ENCODE measurements around the gene CTTN. TPM values are rescaled to one million over a fixed set of nuclear protein-coding genes. Genes with fewer than 3 reads are reported as not detected.
A peak's percentile ranks its signal among the peaks of the same experiment; 100 is the strongest.
"Not testable (repeated sequence)": the region's sequence is repeated elsewhere in the genome, so short reads cannot be mapped to it uniquely, and the experiment has no call there.

Gene CTTN
- polyA plus RNA-seq, 4 donors = 144 to 175 (median 155) TPM

DNA sequence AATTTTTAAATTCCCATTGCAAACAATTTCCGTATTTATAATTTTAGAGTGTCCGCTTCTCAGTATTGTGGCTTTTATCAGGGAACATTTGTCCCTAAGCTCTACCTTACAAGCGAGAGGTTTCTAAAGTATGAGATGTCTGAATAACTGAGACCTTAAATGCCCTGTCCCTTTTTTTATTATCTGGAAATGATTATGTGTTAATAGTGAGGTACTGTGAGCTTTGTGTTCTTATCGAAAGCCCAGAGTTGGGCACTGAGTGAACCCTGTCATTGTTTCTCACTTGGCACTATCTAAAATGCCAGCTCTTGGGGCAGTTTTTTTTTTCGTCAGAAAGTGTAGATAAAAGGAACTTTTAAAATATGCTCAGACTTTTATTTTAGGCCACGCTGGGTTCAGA, 9.5 kb downstream of the CTTN start:
- DNase-seq (ENCODE audit: low read depth in 4 of 4, low spot score in 3 of 4) = no peak

DNA sequence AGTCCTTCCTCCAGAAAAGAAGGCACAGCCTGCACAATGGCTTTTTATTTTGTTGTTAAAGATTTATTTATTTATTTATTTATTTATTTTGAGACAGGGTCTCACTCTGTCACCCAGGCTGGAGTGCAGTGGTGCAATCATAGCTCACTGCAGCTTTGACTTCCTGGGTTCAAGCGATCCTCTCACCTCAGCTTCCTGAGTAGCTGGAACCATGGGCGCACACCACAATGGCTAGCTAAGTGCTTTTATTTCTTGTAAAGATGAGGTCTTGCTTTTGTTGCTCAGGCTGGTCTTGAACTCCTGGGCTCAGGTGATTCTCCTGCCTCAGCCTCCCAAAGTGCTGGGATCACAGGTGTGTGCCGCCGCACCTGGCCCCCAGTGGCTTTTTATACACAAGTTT, 10.0 kb downstream of the CTTN start:
- DNase-seq (ENCODE audit: low read depth in 4 of 4, low spot score in 3 of 4) = not testable (repeated sequence)

DNA sequence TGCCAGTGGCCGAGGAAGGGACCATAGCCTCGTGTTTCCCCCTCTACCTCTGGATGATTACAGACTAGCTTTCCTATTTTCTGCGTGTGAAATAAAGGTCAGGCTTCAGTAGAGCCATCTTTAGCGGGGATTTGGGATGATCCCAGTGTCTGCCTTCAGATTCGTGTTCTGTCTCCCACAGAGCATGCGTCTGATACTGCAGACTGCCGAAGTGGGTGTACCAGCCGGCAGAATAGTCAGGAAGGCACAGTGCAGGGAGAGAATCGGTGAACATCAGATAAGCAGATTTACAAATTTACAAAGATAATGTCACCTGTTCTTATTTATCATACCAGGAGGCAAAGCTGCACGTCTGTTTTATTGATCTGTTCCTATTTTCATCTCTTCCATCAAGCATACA, 11.1 kb downstream of the CTTN start:
- no peak for DNase-seq (ENCODE audit: low read depth in 4 of 4, low spot score in 3 of 4)

DNA sequence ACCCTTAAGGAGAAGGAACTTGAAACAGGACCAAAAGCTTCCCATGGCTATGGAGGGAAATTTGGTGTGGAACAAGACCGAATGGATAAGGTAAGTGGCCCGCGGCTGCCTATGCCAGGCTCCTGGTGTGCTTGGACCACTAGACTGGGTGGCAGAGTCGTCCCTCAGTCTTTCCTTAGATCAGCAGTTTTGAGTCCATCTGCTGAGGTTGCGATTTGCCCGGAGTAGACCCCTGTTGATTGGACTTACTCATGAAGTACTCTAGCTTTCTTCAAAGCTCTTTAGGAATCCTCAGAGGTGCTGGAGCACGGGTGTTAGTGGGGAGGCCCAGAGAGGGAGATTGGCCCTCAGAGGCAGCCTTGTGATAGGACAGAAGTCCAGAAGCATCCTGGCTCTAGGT, 11.5 kb downstream of the CTTN start:
- no peak for DNase-seq (ENCODE audit: low read depth in 4 of 4, low spot score in 3 of 4)

DNA sequence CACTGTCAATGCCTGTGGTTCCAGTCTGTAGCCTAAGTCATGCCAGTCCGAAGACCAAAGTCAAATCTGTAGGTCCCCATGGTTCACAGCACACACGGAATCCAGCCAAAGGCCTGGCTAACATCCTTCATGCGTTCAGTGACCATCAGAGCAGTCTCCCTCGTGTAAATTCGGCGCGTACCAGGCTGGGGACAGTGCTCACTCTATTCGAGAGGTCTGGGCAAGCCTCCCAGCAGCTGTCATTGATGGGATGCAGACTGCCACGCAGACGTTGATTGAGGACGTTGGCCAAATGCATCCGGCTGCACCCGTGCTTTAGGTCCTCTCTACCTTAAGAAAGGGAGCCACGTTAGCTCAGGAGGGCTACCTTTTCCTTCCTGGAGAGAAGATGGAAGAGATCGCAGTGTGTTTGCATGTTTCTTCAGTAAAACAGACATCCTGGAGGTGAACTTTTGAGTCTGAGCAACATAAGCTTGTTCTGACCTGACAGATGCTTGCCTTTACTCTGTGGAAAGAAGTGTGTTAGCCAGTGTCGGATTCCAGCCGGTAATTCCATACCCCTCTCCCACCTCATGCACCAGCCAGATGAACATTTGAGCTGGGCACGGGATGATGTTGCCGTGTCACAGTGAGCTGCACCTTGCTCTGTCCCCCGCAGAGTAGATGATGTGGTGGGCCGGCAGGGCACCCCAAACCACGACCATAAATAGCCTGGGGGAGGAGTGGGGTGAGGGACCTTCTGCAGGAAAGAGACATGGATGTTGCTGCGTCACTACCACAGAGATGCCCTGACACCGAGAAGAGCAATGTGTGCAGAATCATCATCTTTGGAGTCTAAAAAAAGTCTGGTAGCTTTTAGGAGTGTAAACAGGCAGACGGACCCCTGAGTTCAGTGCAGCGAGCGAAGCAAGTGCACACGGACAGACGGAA, 12.2 kb downstream of the CTTN start:
- peak in 1 of 4 donors; percentile 37 for DNase-seq (ENCODE audit: low read depth in 4 of 4, low spot score in 3 of 4)

DNA sequence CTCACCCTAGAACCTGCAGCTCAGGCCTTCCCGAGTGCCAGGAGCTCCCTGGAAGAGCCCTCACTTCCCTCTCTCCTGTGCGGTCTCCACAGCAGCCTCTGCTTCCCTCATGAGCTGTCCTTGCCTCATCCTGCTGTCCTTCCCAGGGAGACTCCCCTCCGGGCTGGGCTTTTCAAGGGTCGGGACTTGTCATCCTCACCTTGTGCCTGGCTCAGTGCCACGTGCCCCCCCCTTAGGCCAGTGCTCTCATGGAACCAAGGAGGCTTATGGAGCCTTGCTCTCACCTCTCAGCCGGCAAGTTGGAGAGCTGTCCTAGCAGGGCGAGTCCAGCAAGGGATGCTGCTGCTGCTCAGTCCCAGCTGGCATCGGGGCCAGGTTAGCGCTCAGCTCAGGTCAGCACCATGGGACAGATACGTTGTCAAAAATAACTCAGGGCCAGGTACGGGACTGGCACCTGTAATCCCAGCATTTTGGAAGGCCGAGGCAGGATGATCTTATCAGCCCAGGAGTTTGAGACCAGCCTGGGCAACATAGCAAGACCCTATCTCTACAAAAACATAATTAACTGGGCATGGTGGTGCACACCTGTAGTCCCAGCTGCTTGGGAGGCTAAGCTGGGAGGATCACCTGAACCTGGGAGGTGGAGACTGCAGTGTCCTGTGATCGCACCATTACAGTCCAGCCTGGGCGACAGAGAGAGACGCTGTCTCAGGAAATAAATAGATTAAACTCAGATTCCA, 13.6 kb downstream of the CTTN start:
- DNase-seq (ENCODE audit: low read depth in 4 of 4, low spot score in 3 of 4) = no peak

DNA sequence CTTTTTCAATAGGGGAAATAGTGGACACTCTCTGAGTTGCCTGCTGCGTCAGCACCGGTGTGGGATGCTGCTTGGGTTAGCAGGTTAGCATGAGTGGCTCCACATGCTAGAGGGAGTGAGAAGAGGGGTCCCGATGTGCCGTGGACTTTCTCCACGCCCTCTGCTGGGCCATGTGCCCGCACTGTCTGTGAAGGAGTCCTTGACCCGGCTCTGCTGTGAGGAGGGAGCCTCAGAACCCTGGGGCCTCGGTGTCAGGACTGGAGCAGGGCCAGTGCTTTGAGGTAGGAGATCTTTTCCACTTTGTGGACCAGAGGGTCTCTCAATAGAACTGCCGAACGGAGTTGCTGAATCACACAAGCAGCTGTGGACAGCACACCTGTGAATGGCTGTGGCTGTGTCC, 14.8 kb downstream of the CTTN start:
- no peak for DNase-seq (ENCODE audit: low read depth in 4 of 4, low spot score in 3 of 4)

DNA sequence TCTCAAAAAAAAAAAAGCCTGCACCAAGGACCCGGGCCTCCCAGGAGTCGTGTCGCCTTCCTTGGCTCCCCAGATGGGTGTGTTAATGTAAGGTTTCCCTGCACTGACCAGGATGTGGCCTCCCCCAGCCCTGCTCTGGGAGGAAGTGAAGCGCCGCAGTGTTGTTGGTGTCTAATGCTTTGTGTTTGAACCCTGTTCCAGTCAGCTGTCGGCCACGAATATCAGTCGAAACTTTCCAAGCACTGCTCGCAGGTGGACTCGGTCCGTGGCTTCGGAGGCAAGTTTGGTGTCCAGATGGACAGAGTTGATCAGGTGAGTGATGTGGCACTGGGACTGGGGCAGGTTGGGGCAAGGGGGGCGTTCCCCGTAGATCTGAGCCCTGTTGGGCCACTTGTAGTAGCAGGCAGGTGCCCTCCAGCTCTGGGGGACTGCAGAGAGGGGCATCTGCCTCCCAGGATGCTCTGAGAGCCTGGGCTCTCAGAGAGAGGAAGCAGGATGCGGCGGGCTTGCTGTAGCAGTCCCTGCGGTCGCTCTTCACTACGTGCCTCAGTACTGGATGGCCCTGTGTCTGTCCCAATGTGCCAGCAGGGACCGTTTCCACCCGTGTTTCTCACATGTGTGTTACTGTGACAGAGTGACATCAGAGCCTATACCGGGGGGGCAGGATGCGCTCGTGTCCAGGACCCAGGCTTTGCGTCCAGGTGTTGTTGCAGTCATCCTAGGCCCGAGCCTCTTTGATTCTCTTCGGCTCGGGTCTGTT, 16.2 kb downstream of the CTTN start:
- DNase-seq (ENCODE audit: low read depth in 4 of 4, low spot score in 3 of 4) = no peak

DNA sequence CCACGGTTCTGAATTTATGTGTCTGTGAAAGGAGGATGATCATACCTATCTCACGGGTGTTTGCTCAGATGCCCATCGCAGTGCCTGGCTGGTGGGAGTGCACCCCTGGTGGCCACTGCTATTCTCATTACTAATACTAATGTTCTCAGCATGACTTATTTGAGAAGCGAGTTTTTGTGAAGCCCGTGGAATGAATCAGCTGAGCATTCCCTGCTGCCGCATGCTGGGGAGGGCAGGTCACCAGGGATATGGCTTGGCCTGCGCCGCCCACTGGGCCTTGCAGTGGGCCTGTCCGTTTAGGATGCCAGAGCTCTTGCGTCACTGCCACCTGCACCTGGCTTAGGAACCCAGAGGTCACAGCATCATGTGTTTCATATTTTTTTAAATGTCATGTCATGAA, 16.9 kb downstream of the CTTN start:
- DNase-seq (ENCODE audit: low read depth in 4 of 4, low spot score in 3 of 4) = no peak

DNA sequence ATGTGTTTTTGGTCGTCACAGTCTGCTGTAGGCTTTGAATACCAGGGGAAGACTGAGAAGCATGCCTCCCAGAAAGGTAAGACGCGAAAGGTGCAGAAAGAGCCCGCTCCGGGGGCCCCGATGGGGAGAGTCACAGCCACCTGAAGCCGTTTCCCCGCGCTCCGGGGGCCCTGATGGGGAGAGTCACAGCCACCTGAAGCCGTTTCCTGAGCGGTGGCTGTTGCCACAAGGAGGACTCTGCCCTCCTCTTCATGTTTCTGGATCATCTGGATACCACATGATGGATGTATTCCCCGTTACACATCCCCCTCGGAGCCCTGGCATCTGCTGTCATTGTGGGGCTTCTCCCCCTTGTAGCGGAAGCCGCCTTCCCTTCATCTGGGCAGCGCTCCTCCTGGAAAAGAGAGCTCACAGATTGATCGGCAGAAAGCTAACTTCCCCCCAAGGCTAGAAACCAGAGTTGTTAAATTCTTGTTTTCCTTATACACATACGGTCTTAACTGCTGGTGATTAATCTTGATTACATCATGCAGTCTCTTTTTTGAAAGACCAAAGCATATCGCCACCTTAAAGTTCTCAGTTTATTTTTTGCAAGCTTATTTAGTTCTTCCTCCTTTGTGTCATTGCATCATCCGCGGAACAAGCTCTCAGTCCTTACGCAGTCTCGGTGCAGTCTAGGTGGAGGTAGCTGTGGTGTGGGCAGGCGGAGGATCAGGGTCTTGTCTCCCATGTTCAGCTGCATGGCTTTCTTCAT, 17.5 kb downstream of the CTTN start:
- DNase-seq (ENCODE audit: low read depth in 4 of 4, low spot score in 3 of 4) = no peak

DNA sequence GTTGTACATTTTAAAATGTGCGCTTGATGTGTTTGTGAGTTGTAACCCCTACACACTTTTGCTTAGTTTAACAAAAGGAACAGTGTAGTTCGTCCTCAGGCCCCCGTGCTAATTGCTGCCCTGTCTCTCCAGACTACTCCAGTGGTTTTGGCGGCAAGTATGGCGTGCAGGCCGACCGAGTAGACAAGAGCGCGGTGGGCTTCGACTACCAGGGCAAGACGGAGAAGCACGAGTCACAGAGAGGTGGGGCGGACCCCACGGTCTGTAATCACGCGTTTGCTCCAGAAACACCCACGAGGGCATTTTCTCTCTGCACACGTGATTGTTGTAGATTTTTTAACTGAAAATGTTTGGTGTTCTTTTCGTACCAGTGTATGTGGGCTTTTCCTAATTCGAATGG, 18.6 kb downstream of the CTTN start:
- no peak for DNase-seq (ENCODE audit: low read depth in 4 of 4, low spot score in 3 of 4)

DNA sequence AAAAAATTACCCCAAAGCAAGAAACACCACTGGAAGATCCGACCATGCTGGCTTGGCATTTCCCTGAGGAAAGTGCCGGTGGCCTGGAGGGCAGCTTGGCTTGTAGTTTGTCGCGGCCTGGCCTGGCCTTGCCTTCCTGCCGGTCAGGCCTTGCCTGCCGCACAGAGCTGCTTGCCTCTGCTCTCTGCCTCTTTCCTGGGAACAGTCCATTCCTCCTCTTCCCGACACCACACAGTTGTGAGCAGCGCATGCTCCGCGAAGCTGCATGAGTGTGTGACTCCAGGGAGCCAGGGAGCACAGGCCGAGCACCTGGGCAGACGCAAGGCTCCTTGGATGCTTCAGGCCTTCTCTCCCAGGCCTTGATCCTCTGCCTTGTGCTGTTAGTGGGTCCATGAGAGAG, 19.8 kb downstream of the CTTN start:
- no peak for DNase-seq (ENCODE audit: low read depth in 4 of 4, low spot score in 3 of 4)

DNA sequence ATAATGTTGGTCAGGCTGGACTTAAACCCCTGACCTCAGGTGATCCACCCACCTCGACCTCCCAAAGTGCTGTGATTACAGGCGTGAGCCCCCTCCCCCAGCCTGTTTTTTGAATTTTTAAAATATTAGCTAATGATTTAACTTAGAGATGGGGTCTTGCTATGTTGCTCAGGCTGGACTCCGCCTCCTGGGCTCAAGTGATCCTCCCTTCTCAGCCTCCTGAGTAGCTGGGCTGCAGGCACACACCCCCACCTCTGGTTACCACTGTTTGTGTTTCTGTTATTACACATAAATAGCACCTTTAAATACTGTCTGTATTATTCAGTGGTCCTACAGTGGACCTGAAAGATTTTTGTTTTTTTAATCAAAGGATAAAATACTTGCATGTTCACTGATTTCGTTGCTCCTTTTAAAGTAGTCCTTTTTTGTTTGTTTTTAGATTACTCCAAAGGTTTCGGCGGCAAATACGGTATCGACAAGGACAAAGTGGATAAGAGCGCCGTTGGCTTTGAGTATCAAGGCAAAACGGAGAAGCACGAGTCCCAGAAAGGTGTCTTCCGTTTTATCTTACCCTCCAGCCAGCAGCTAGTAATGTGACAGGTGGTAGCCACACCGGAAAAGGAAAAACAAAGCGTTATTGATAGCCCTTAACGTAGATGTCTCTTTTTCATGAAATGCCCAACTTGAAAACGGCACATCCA, 21.1 kb downstream of the CTTN start:
- DNase-seq (ENCODE audit: low read depth in 4 of 4, low spot score in 3 of 4) = no peak

DNA sequence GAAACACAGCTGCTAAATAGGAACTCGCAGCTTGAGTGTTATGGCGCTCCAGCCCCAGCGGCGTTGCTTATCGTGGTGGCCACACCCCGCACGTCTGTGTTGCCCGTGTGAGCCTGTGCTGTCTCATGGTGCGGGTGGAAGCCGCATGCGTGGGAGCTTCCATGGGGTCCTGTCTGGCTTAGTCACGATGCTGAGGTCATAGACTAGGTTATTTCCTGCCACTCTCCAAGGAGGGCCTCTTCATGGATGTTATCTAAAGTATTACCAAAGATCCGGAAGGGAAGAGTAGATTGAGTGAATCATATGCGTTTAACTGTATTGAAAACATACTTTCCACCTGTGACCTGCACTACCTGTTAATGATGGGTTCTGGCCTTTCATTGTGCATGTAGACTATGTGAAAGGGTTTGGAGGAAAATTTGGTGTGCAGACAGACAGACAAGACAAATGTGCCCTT, 21.7 kb downstream of the CTTN start:
- DNase-seq (ENCODE audit: low read depth in 4 of 4, low spot score in 3 of 4) = no peak

DNA sequence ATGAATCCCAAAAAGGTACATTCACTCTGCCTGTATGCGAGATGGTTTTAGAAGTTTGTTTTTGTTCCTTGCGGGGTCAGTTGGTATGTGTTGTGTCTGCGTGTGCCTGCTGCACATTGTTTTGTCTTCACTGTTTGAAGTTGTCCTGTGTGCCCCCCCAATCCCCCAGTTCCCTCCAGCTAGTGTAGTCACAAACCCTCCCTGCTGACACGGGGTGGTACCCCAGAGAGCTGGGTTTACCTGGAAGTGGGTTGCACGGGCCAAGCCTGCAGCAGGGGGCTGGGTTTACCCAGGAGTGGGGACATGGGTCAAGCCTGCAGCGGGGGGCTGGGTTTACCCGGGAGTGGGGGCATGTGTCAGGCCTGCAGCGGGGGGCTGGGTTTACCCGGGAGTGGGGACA, 22.2 kb downstream of the CTTN start:
- no peak for DNase-seq (ENCODE audit: low read depth in 4 of 4, low spot score in 3 of 4)

DNA sequence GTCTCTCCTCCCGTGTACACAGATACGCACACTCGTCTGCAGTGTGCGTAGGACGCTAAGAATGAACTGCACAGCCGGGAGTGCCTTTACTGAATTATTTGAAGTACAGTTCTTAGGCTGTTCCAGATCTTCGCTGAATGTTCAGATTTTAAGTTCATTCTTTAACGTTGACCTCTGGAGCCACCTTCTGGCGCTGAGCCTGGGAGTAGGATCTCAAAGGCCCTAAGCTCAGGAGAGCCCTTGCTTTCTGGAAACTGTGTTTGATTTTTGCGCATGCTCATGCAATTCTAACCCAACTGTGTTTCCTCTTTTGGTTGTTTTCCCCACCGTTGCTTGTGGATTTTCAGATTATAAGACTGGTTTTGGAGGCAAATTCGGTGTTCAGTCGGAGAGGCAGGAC, 22.8 kb downstream of the CTTN start:
- no peak for DNase-seq (ENCODE audit: low read depth in 4 of 4, low spot score in 3 of 4)

DNA sequence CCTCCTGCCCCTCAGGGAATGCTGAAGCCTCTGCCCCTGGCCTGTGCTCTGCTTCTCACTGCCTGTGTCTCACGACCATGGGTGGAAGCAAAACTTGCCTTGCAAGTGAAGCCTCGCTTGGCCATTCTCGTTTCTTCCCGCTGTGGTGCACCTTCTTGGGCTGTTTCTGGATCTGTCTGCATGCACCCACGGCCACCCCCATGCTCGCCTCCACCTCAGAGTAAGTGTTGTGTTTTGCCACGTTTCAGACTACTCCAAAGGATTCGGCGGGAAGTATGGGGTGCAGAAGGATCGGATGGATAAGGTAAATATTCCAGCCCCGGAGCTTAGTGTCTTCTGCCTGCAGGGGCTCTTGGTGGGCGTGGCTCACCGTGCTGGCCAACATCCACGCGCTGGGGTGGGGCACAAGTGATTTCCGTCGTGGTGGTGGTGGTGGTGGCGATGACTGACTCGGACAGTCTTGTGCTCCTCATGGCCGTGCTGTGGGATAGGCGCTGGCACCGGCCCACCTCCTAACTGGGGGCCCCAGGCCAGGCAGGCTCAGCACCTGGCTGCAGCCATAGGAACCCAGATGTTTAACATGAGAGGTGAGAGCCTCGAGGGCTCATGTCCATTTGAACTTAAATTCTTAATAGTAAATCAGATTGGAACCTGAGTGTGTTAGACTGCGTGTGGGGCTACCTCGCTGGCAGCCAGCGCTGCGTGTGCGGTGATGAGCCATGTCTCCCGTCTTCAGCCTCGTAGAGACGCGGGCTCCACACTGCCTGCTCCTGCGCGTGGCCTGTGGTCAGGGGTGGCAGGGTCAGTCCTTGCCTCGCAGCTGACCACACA, 24.6 kb downstream of the CTTN start:
- no peak for DNase-seq (ENCODE audit: low read depth in 4 of 4, low spot score in 3 of 4)

DNA sequence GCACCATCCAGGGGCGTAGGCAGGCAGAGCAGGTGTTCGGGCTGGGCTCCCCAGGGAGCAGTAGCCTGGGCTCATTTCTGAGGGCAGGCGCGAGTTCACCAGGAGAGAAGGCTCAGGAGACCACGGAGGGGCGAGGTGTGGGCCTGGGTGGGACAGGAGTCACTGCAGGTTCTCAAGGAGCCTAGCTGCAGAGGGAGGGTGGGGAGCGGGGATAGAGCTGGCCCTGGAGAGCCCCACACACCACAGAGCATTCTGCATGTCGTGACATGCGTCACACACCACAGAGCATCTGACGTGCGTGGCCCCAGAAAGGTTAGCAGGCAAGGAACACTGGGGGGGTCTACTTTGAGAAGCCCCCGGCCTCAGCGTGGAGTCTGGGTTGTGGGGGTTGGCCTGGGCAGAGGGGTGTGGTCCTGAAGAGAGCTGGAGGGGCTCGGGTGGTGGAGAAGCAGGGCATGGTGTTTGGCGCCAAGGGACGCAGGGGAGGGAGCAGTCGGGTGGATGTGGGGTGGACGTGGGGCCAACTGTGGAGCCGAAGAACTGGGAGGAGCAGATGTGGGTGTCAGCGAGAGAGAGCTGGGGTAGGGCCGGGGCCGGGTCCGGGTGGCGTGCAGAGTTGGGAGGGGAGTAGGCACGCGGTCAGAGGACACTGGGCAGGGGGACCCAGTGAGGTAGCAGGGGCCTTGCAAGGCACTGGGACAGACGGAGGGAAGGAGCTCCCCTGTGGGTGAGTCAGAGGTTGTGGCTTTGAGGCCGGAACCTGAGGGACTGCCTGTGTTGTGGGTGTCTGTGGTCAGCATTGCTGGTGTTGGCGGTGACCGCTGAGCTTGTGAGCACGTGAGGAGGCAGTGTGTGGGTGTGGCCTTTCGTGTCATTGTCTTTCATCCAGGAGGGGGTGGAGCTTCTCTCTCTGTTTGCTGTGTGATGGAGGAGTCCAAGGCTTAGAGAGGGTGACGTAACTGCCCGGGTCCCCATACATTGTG, 25.5 kb downstream of the CTTN start:
- no peak for DNase-seq (ENCODE audit: low read depth in 4 of 4, low spot score in 3 of 4)

Data from right renal pelvis (tissue), 4 donors.